NCI-H2196 treated with DMSO at 0.1 percent for 48 hours (cell line): ENCODE results near the gene FBXW11.
"Not testable (repeated sequence)": the region's sequence is repeated elsewhere in the genome, so short reads cannot be mapped to it uniquely, and the experiment has no call there.

Experiments
- DNase-seq: peaks from one replicate; lab custom pipeline; 2025; ENCODE audit not compliant: unreplicated experiment; lab: John Stamatoyannopoulos, UW

The FBXW11 gene

GRCh38 chr5:172020110-172020786 is 13.8 kb upstream of the FBXW11 start:
- not testable (repeated sequence) for DNase-seq

- DNase-seq, result no peak
Observed at GRCh38 chr5:172015346-172015745, 8.9 kb upstream of the FBXW11 start.

- DNase-seq, result no peak
Observed at GRCh38 chr5:172010278-172010677, 3.8 kb upstream of the FBXW11 start.

GRCh38 chr5:172009536-172010270 is 3.3 kb upstream of the FBXW11 start:
- DNase-seq, result no peak

GRCh38 chr5:172008689-172009141 is 2.3 kb upstream of the FBXW11 start:
- DNase-seq, result no peak

- DNase-seq, result no peak
Observed at GRCh38 chr5:172008111-172008455, 1.6 kb upstream of the FBXW11 start.

- DNase-seq, result no peak
Observed at GRCh38 chr5:172007175-172008110, 1.0 kb upstream of the FBXW11 start.

GRCh38 chr5:172005708-172006320 is 624 bp downstream of the FBXW11 start:
- no peak for DNase-seq

- DNase-seq, result no peak
Observed at GRCh38 chr5:172004824-172005237, 1.6 kb downstream of the FBXW11 start.

GRCh38 chr5:172003746-172004145 is 2.7 kb downstream of the FBXW11 start:
- no peak for DNase-seq

- no peak for DNase-seq
Observed at GRCh38 chr5:172002840-172003512, 3.5 kb downstream of the FBXW11 start.

- no peak for DNase-seq
Observed at GRCh38 chr5:172002310-172002709, 4.1 kb downstream of the FBXW11 start.

- DNase-seq, result no peak
Observed at GRCh38 chr5:171999877-172000276, 6.6 kb downstream of the FBXW11 start.

- DNase-seq, result no peak
Observed at GRCh38 chr5:171999100-171999499, 7.3 kb downstream of the FBXW11 start.

- DNase-seq, result no peak
Observed at GRCh38 chr5:171997011-171997410, 9.4 kb downstream of the FBXW11 start.

- no peak for DNase-seq
Observed at GRCh38 chr5:171992813-171993212, 13.6 kb downstream of the FBXW11 start.

GRCh38 chr5:171992305-171992704 is 14.1 kb downstream of the FBXW11 start:
- DNase-seq, result no peak

GRCh38 chr5:171990713-171991015 is 15.8 kb downstream of the FBXW11 start:
- no peak for DNase-seq

- no peak for DNase-seq
Observed at GRCh38 chr5:171989946-171990712, 16.3 kb downstream of the FBXW11 start.

GRCh38 chr5:171989276-171989675 is 17.2 kb downstream of the FBXW11 start:
- DNase-seq, result no peak
